Retina (tissue), 1 donor: ENCODE measurements around the gene SLC23A2.
"Not testable (repeated sequence)": the region's sequence is repeated elsewhere in the genome, so short reads cannot be mapped to it uniquely, and the experiment has no call there.

Source experiments
- DNase-seq: peaks from one replicate; pipeline ENCODE4 v3.0.0-alpha.2; 2016

SLC23A2 gene

DNA sequence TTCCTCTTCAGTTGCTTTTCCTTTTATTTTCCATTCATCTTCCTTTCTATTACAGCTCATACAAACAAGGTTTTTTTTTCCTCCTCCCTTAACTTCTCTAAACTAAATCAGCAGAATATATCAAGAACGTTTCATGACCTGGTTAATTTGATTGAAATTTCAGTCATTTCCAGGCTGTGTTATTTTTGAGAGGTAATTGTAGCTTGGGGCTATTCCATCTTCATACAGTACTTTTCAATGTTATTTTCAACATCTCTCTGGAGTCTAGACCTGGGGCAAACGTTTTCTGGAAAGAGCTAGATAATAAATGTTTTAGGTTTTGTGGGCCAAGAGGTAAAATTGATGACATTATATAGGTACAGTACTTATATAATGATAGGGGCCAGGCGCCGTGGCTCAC is 4.0 kb upstream of the SLC23A2 start:
- no peak for DNase-seq

GRCh38 chr20:5004825-5005224 is 3.5 kb upstream of the SLC23A2 start:
- not testable (repeated sequence) for DNase-seq

DNA sequence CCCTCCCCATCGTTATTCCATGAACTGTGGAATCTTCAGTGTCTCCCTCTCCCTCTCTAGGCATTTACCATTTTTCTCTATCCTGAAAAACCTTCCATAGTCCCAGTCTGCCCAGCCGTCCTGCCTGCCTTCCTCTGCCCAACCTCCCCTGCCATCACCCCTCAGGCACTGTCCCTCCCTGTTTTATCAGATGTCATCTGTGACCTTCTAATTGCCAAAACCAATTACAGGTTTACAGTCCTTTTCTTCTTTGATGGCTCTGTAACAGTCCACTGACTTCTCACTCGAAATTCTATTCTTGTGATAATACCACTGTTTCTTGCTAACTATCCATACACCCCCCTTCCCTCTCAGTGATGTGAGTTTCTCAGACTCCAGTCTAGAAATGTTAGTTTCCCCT is 2.3 kb upstream of the SLC23A2 start:
- DNase-seq, result no peak

GRCh38 chr20:5002077-5002413 is 735 bp upstream of the SLC23A2 start:
- DNase-seq, result no peak

DNA sequence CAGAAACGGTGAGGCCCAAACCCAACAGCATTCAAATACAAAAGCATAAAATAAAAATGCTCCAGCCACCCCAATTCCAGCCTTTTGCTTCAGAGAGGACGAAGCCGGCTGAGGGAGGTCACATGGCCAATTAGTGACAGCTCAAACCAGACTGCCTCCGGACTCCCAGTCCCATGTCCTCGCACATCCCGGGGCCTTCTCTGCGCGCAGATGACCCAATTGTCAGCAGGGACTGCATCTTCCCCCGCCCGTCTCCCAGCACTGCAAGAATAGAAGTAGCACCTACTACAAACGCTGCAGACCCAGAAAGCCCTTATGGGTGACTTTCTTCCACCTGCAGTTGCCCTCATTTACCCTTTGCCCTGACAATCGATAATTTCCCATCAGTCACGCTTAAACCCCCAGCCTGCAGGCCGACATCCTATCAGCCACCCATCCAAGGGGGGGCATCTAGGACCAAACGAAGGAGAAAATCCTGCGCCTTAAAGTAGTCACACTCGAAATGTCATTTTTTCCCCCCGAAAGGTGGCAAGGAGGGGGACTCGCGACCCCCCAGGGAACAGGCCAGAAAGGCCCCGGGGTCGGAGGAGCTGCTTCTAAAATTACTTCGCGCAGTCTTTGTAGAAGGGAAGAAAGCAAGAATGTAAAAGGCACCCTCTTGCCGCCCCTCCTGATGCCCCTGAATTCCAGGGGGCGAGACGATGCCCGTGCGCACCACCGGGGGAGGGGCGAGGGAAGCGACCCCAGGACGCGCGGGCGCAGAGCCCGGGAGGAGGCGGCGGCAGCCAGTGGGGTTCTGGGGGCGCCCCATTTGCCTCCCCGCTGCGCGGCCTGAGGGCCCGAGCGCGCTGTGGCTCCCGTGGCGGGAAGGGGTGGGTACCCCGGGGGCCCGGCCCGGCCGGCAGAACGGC is 792 bp downstream of the SLC23A2 start:
- DNase-seq, result peak; percentile 77

- DNase-seq, result no peak
Observed at GRCh38 chr20:4999788-5000187, 1.5 kb downstream of the SLC23A2 start.

DNA sequence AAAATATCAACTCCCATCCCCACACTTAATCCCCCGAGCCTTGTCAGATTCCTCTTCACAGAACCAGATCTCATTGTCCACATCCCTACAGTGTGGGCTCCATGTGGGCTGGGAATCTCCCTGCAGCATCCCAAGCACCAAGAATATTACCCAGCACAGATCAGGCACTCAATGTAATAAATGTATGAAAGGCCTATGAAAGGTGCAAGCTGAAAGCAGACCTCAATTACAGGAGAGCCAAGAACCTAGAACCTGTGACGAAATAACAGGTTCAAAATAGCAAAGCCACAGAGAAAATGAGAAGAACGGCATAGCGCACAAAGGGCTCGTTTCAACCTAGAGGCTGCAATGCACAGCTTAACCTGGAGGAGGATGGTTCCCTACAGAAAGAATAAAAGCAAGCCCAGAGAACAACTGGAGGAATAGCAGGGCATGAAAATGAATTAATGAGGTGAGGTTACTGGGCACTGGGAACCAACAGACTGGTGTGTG is 3.1 kb downstream of the SLC23A2 start:
- DNase-seq, result no peak

GRCh38 chr20:4997222-4997621 is 4.1 kb downstream of the SLC23A2 start:
- DNase-seq, result no peak

GRCh38 chr20:4989570-4989969 is 11.7 kb downstream of the SLC23A2 start:
- no peak for DNase-seq

DNA sequence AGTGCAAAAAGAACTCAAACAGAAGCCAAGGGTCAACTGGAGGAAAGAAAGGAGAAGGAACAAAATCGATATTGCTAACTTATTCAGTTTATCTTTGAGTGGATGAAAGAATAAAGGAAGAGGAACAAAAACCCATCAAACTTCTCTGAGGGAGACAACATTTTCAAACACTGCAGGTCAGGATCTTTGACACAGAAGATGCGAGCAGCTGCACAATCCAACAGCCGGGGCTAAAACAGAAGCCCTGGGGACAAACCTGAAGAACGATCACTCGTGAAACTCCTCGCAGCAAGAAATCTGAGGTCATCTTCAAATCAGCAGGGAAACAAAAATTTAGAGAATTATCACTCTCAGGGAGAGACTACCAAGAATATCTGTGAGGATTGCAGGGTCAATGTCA is 14.2 kb downstream of the SLC23A2 start:
- DNase-seq, result no peak

DNA sequence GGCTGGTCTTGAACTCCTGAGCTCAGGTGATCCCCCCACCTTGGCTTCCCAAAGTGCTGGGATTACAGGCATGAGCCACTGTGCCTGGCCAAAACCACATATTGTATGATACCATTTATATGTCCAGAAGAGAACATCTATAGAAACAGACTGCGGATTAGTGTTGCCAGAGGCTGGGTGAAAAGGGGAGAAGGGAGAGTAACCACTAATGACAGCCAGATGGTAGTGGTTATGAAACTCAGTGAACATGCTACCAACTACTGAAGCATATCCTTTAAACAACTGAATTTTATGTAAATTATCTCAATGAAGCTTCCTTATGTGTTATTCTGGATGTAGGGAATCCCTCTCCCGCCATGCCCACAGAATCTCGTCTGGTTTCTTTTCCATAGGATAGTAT is 15.7 kb downstream of the SLC23A2 start:
- no peak for DNase-seq

DNA sequence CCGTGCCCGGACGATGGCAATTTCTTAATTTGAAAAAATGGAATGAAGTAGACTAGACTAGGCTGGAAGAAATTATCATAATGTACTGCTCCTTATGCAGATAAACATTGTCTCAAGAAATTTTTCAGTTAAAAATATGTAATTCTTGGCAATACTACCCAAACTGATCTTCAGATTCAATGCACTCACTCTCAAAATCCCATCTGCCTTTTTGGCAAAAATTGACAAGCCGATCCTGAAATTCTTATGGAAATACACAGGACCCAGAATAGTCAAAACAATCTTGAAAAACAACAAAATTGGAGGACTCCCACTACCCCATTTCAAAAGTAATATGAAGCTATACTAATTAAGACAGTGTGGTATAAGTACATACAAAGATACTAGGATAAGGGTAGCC is 19.0 kb downstream of the SLC23A2 start:
- DNase-seq, result no peak

GRCh38 chr20:4979841-4980410 is 21.4 kb downstream of the SLC23A2 start:
- no peak for DNase-seq

- peak; percentile 44 for DNase-seq
Observed at GRCh38 chr20:4978050-4978918, 23.0 kb downstream of the SLC23A2 start.

DNA sequence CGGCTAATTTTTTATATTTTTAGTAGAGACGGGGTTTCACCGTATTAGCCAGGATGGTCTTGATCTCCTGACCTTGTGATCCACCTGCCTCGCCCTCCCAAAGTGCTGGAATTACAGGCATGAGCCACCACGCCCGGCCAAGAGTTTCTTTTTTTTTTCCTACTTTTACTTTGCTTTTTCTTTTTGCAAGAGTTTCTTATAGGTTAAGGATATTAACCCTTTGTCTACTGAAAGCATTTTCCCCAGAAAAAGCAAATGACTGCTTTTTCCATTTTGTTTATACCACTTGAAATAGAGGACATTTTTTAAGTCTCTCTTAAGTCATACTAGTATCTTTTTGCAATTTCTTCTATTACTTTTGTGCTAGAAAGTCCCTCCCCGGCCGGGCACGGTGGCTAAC is 25.3 kb downstream of the SLC23A2 start:
- not testable (repeated sequence) for DNase-seq

- DNase-seq, result peak; percentile 20
Observed at GRCh38 chr20:4973330-4974097, 27.8 kb downstream of the SLC23A2 start.

GRCh38 chr20:4972506-4973251 is 28.6 kb downstream of the SLC23A2 start:
- no peak for DNase-seq

GRCh38 chr20:4971064-4971463 is 30.2 kb downstream of the SLC23A2 start:
- no peak for DNase-seq

GRCh38 chr20:4967752-4968477 is 33.4 kb downstream of the SLC23A2 start:
- DNase-seq, result no peak

- DNase-seq, result no peak
Observed at GRCh38 chr20:4966826-4967751, 34.2 kb downstream of the SLC23A2 start.
